ENCODE results near the gene USP46.

GRCh38 chr4:52560844-52561280, 98.2 kb downstream of the USP46 start:
- TF ChIP-seq ZNF423 (CRISPR knock-in tag; IDR thresholded peaks at IDR 0.05) (no peak), ATF1 (CRISPR knock-in tag; IDR thresholded peaks at IDR 0.05) (no peak), ARID4B (CRISPR knock-in tag; IDR thresholded peaks at IDR 0.05; ENCODE audit: borderline replicate concordance) (no peak), CTCF (IDR thresholded peaks at IDR 0.05) (no peak), CBFB (CRISPR knock-in tag; IDR thresholded peaks at IDR 0.05; ENCODE audit: low read depth) (no peak), USF2 (CRISPR knock-in tag; IDR thresholded peaks at IDR 0.05) (no peak), ATF3 (CRISPR knock-in tag; conservative IDR thresholded peaks at IDR 0.05) (no peak), JUN (CRISPR knock-in tag; IDR thresholded peaks at IDR 0.05) (no peak), SMAD4 (CRISPR knock-in tag; IDR thresholded peaks at IDR 0.05) (no peak), ZNF671 (CRISPR knock-in tag; IDR thresholded peaks at IDR 0.05) (no peak), MAX (CRISPR knock-in tag; IDR thresholded peaks at IDR 0.05) (no peak), NR1H2 (CRISPR knock-in tag; IDR thresholded peaks at IDR 0.05) (no peak)
